Activated naive CD8-positive, alpha-beta T cell treated with anti-CD3 and anti-CD28 coated beads, Interleukin-2, amount 10 ng/mL, durations not matched to agents 7 days and 5 days (primary cell): ENCODE data around the gene CAMK2G. TPM values are rescaled to one million over a fixed set of nuclear protein-coding genes. Genes with fewer than 3 reads are reported as not detected.

Experiments used
- ATAC-seq: fragments of 150-1000 bp; cut with Tn5 transposase; one replicate; pipeline ENCODE4 v1.10.0; 2021; ENCODE audit warnings: low read depth, moderate library complexity
- POLR2A ChIA-PET: fragments of 350-600 bp; sonication (Branson Sonifier 250); formaldehyde crosslinking; loops from one replicate; lab custom pipeline; 2021; ENCODE audit warnings: antibody characterized with exemption; lab: Charles Lee
- DNase-seq: peaks from one replicate; pipeline ENCODE4 v3.0.0; 2021
- H3K27ac Mint-ChIP-seq: one replicate; pipeline ENCODE4 v1.8.0; 2022; ENCODE audit warnings: mild to moderate bottlenecking, mixed read lengths
- H3K27me3 Mint-ChIP-seq: one replicate; pipeline ENCODE4 v1.8.0; 2022; ENCODE audit warnings: mild to moderate bottlenecking, moderate library complexity, mixed read lengths
- H3K36me3 Mint-ChIP-seq: one replicate; pipeline ENCODE4 v1.8.0; 2021; ENCODE audit warnings: mild to moderate bottlenecking, mixed read lengths
- H3K4me1 Mint-ChIP-seq: one replicate; pipeline ENCODE4 v1.8.0; 2021; ENCODE audit warnings: mixed read lengths
- H3K4me3 Mint-ChIP-seq: one replicate; pipeline ENCODE4 v1.8.0; 2022; ENCODE audit warnings: mild to moderate bottlenecking, moderate library complexity, mixed read lengths
- H3K9me3 Mint-ChIP-seq: one replicate; pipeline ENCODE4 v1.8.0; 2021; ENCODE audit warnings: mixed read lengths
- total RNA-seq, 2 experiments: library from RNA; stranded (reverse); gene quantifications; one replicate each; pipeline ENCODE4 v1.2.3, GENCODE V29; 2021

The CAMK2G gene
- total RNA-seq, 2 experiments from 2014 or later = 48.6 to 53.5 TPM

DNA sequence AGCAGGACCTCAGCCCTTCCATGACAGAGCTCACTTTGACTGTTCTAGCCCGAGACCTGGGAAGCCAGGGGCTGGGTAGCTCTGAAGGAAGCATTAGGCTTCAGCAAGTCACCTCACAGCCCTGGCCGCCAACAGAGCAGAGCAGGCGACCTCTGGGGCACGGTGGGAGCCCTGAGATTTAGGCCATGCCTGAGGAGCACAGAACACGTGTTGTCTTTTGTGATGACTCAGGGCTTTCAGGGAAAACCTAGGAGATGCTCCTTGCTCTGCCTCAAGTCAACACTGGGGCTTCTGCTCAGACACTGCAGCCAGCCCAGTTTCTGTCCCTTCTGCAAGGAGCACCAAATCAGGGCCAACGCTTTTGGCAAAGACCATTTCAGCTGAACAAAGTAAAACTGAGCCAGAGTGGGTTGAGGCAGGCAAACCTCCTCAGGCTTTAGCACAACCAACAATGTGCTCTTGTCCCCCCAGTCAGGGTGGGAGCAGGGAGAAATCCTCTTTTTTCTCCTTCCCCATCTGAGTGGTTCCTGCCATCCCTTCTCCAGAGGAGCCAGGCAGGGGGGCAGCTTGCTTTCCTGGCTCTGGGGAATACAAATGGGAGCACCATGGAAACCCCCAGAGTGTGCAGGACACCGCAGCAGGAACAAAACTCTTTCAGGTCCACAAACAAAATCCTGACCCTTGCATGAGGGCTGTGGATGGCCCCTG is 14.4 kb downstream of the CAMK2G start:
- no peaks in the 10 kb centered on the region for H3K9me3 Mint-ChIP-seq
- peak overlapping the region; percentile 65 for H3K4me3 Mint-ChIP-seq
- DNase-seq = no peak
- peaks cover 26% of the 10 kb centered on the region for H3K36me3 Mint-ChIP-seq
- POLR2A ChIA-PET = interaction anchor here (0.6 to 3.7 kb wide), 4 partner anchors 11 to 738 kb away, joined by 3 to 24 read pairs (median 4); partner anchors contain the start of gene CAMK2G
- no peak for ATAC-seq
- H3K27ac Mint-ChIP-seq = peak overlapping the region; percentile 82
- peaks cover 73% of the 10 kb centered on the region for H3K4me1 Mint-ChIP-seq
- no peaks in the 10 kb centered on the region for H3K27me3 Mint-ChIP-seq

DNA sequence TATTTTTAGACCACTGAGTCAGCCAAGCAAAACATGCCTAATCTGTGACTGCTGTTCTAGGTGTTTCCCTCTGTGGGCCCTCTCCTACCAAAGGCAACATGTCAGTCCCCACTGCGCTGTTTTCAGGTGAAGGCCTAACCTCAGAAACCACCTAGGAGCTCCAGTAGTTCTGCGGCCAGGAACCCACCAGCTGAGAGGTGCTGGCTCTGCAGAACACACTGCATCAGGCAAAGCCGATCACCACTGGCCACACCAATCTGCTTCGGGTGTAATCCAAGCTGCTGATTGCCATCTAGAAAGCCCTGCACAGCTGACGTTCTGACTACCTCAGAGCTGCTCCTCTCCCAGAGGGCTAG is 14.9 kb downstream of the CAMK2G start:
- peaks cover 73% of the 10 kb centered on the region for H3K4me1 Mint-ChIP-seq
- H3K9me3 Mint-ChIP-seq = no peaks in the 10 kb centered on the region
- H3K4me3 Mint-ChIP-seq = peak overlapping the region; percentile 65
- peaks cover 31% of the 10 kb centered on the region for H3K36me3 Mint-ChIP-seq
- H3K27ac Mint-ChIP-seq = peak overlapping the region; percentile 82
- DNase-seq (peak; percentile 67), ATAC-seq (peak; percentile 74)
- POLR2A ChIA-PET = interaction anchor here (0.6 to 3.7 kb wide), 5 partner anchors 11 to 737 kb away, joined by 3 to 24 read pairs (median 5); partner anchors contain the start of gene CAMK2G
- H3K27me3 Mint-ChIP-seq = no peaks in the 10 kb centered on the region

DNA sequence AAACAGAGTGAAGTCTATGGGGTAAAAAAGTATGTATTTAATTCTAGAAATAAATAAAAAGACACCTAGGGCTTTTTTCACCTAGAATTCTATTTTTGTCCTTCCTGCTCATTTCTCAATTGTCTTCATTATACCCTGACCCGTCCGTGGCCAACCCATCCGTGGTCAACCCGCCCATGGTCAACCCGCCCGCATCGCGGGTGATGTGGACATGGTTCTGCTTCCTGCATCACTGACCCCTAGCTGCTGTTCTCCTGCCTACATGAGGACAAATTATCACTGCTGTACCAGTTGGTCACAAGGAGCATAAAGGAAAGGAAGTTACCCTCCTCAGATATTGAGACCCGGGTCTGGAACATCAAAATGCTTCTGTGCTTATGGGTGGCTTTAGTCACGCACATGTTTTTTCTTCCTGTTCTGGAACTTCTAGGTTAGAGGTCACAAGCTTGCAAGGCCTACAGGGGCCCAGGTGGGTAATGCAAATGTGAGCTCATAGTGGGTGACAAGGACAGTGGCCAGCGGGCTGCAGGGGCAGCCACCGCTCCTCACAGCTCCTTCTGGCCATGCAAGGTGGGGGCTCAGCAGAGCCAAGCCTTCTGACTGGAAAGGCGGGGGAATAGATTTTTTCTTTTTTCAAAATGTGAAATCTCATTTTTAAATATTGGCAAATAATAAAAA is 15.5 kb downstream of the CAMK2G start:
- peak overlapping the region; percentile 81 for H3K4me3 Mint-ChIP-seq
- peaks cover 70% of the 10 kb centered on the region for H3K4me1 Mint-ChIP-seq
- no peaks in the 10 kb centered on the region for H3K9me3 Mint-ChIP-seq
- DNase-seq (no peak), ATAC-seq (peak; percentile 8)
- H3K27me3 Mint-ChIP-seq = no peaks in the 10 kb centered on the region
- peaks cover 28% of the 10 kb centered on the region for H3K36me3 Mint-ChIP-seq
- H3K27ac Mint-ChIP-seq = peak overlapping the region; percentile 85
- POLR2A ChIA-PET = interaction anchor here (1.2 to 3.7 kb wide), 2 partner anchors 16 to 20 kb away, joined by 6 to 24 read pairs; partner anchors contain the start of gene CAMK2G

DNA sequence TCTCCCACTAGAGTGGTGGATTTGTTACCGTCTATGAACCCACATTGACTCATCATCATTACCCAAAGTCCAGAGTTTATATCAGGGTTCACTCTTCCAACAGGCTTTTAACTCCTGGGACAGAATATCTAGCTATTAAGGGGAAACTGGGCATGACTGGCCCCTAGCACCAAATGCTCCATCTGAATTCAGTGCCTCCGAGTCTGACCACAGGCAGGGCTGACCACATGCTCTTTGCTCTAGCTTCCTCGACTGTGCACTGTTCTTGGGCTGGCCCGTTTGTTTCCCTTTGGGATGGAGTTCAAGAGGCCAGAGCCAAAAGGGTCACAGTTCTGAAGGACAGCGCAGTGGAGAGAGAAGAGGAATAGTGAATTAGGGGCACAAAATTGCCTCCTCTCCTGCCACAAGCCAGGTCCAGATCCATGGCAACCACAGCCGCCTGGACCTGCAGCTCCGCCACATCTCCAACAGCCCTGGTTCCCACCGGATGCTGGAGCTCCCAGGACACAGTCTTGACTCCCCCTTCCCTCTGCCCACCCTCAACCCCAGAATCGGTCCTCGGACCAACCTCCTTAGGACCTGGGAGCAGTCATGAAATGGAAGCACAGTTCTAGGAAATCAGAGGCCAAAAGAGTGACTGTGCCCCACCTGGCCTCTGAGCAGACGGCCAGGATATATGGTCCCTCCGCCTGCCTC is 16.2 kb downstream of the CAMK2G start:
- POLR2A ChIA-PET = interaction anchor here (0.6 to 3.7 kb wide), 4 partner anchors 8 to 46 kb away, joined by 3 to 24 read pairs (median 8); partner anchors contain the start of gene CAMK2G
- peak overlapping the region; percentile 67 for H3K4me3 Mint-ChIP-seq
- no peak for DNase-seq
- peaks cover 28% of the 10 kb centered on the region for H3K36me3 Mint-ChIP-seq
- peaks cover 66% of the 10 kb centered on the region for H3K4me1 Mint-ChIP-seq
- peak overlapping the region; percentile 75 for H3K27ac Mint-ChIP-seq
- no peak for ATAC-seq
- H3K9me3 Mint-ChIP-seq = no peaks in the 10 kb centered on the region
- no peaks in the 10 kb centered on the region for H3K27me3 Mint-ChIP-seq

DNA sequence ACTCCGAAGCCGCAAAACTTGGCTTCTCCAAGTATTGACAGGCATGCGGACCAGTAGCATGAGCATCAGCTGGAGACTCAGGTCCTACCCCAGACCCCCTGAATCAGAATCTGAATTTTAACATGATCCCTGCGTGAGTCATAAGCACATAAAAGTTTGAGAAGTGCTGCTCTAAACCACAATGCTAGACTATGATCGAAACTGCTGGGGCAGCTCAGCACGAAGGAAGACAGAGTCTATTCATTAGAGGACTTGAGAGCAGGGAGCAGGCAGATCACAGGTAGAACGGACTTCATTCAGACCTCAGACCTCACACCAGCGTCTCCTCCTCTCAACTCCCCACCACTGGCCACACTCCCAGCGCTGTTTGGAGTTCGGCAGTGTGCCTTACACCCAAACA is 16.9 kb downstream of the CAMK2G start:
- Mint-ChIP-seq H3K27ac (peak overlapping the region; percentile 75), H3K4me1 (peaks cover 59% of the 10 kb centered on the region), H3K36me3 (peaks cover 29% of the 10 kb centered on the region), H3K4me3 (peak overlapping the region; percentile 67), H3K27me3 (no peaks in the 10 kb centered on the region), H3K9me3 (no peaks in the 10 kb centered on the region)
- POLR2A ChIA-PET = interaction anchor here (0.6 to 3.7 kb wide), 3 partner anchors 8 to 17 kb away, joined by 3 to 24 read pairs (median 10); partner anchors contain the start of gene CAMK2G
- DNase-seq (no peak), ATAC-seq (peak; percentile 74)

DNA sequence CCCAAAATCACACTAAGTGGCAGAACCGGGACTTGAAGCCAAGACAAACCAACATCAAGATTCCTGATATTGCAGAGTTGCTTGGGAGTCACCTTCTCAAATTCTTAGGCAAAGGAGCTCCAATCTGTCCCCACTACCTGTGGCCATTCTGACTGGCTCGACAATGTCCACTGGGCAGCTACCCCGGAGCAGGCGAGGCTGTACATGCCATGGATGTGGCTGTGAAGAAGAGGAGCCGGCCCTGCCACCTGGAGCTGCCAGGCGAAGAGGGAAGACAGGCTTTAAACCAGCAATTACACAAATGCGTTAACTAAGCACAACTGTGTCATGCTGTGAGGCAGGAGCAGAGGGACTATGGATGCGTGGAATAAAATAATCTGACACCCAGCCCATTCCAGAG is 18.1 kb downstream of the CAMK2G start:
- Mint-ChIP-seq H3K36me3 (peaks cover 36% of the 10 kb centered on the region), H3K27ac (no peak overlapping the region), H3K27me3 (no peaks in the 10 kb centered on the region), H3K4me1 (peaks cover 55% of the 10 kb centered on the region), H3K9me3 (no peaks in the 10 kb centered on the region), H3K4me3 (no peak overlapping the region)
- DNase-seq (no peak), ATAC-seq (no peak)
- POLR2A ChIA-PET = interaction anchor here (2.4 to 3.7 kb wide), 2 partner anchors 10 to 18 kb away, joined by 10 to 24 read pairs; partner anchors contain the start of gene CAMK2G

DNA sequence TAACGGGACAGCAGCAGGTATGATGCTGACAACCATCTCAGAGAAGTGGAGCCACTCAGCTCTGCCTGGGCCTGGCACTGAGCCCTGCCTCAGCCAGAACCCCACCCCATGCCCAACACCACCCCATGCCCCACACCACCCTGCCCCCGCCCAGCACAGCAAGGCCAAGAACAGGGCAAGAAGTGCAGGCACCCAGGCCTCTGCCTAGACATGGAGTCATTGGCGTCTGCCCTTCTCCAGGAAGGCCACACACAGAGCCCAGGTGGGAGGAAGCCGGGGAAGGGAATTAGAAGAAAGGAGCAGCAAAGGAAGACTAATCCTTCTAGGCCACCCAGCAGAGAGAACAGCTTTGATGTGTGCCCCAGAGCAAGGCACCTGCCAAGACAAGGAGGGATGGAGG is 18.9 kb downstream of the CAMK2G start:
- no peak for DNase-seq
- no peak for ATAC-seq
- Mint-ChIP-seq H3K4me1 (peaks cover 50% of the 10 kb centered on the region), H3K27ac (no peak overlapping the region), H3K9me3 (no peaks in the 10 kb centered on the region), H3K36me3 (peaks cover 33% of the 10 kb centered on the region), H3K27me3 (no peaks in the 10 kb centered on the region), H3K4me3 (no peak overlapping the region)
- POLR2A ChIA-PET = no interaction called here

DNA sequence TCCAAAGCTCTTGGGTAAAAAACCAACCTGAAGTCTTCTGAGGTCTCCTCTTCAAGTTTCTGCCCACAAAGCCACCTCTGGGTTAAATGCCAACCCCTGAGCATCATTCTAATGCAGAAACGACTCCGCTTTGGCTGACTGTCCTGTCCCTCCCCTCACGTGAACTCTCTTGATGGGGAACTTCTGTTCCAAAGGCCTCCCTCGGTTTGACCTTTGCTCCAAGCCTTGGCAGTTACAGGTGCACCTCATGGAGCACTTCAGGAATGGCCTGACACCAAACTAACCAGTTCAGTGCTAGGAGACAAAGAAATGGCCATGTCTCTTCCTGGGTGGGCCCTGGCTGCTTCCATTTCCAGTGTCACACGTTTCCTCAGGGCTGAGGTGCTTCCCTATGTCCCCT is 20.0 kb downstream of the CAMK2G start:
- H3K36me3 Mint-ChIP-seq = peaks cover 30% of the 10 kb centered on the region
- POLR2A ChIA-PET = no interaction called here

DNA sequence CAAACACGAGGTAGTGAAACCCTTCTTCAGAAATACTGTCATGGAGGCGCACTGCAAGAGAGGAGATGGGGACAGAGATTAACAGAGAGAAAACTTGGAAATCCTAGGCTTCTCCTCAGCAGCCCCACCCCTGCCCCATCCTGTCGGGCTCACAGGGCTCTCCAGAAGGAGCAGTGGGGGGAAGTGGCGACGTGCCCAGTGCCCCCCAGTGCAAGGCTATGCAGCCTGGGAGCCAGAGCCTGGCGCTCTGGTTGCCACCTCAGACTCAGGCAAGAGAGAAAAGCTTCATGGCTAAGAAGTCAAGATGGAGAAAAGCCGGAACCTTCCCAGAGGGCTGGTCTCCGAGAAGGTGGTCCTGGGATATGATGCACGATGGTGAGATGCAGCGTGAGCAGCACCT is 21.2 kb downstream of the CAMK2G start:
- Mint-ChIP-seq H3K36me3 (peaks cover 26% of the 10 kb centered on the region), H3K9me3 (no peaks in the 10 kb centered on the region), H3K4me1 (peaks cover 44% of the 10 kb centered on the region), H3K4me3 (no peak overlapping the region), H3K27me3 (no peaks in the 10 kb centered on the region), H3K27ac (no peak overlapping the region)
- DNase-seq (no peak), ATAC-seq (no peak)
- POLR2A ChIA-PET = interaction anchor here (0.9 to 1.1 kb wide), 2 partner anchors 12 to 21 kb away, joined by 3 to 4 read pairs; partner anchors contain the start of gene CAMK2G

More for the DNA sequence above, 20.0 kb downstream of the CAMK2G start:
- DNase-seq = no peak
- Mint-ChIP-seq H3K27ac (no peak overlapping the region), H3K4me3 (no peak overlapping the region), H3K27me3 (no peaks in the 10 kb centered on the region), H3K4me1 (peaks cover 45% of the 10 kb centered on the region), H3K9me3 (no peaks in the 10 kb centered on the region)
- no peak for ATAC-seq

DNA sequence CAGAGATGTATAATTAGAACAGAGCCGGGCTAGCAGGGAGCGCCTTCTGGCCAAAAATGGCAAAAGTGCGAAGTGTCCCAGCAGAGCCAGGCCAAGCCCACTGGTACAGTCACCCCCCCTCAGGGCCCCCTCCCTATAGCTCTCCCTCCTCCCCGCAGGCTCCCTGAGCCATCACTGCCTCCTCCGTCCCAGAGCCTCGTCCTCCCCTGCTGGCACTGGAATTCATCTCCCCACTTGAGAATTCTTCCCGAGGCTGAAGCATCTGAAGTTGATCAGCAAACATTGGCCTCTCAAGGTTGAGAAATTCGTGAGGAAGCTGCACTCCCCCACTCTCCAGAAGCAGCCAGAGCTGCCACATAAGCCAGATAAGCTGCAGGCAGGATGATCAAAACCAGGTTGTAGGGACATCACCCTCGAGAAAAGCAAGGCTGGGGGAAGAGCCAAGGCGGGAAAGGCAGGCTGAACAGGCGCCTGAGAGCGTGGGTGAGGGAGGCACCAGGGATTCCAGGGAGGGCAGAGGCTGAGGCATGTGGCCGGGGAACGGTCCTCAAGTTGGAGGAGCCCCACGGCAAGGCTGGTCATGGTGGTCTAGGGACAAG is 23.4 kb downstream of the CAMK2G start:
- H3K4me3 Mint-ChIP-seq = no peak overlapping the region
- POLR2A ChIA-PET = interaction anchor here (2.8 to 3.4 kb wide), 2 partner anchors 24 to 28 kb away, joined by 15 to 20 read pairs; partner anchors contain the start of gene CAMK2G
- H3K4me1 Mint-ChIP-seq = peaks cover 24% of the 10 kb centered on the region
- H3K27ac Mint-ChIP-seq = no peak overlapping the region
- H3K27me3 Mint-ChIP-seq = no peaks in the 10 kb centered on the region
- no peak for DNase-seq
- ATAC-seq = no peak
- H3K9me3 Mint-ChIP-seq = no peaks in the 10 kb centered on the region
- H3K36me3 Mint-ChIP-seq = peaks cover 33% of the 10 kb centered on the region

DNA sequence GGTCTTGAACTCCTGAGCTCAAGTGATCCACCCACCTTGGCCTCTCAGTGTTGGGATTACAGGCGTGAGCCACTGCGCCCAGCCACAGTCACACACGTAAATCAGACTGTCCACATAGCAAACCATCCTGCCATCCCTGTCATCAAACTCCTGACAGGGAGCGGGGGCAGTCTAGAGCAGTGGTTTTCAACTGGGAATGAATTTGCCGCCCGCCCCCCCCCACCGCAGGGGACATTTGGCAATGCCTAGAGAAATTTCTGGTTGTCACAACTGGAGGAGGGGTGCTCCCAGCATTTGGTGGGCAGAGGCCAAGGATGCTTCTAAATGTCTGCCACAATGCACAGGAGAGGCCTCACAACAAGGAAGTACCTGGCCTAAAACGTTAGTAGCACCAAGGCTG is 24.1 kb downstream of the CAMK2G start:
- peaks cover 32% of the 10 kb centered on the region for H3K36me3 Mint-ChIP-seq
- DNase-seq (no peak), ATAC-seq (no peak)
- peaks cover 22% of the 10 kb centered on the region for H3K4me1 Mint-ChIP-seq
- no peaks in the 10 kb centered on the region for H3K27me3 Mint-ChIP-seq
- H3K4me3 Mint-ChIP-seq = no peak overlapping the region
- POLR2A ChIA-PET = interaction anchor here (1.0 to 3.4 kb wide), 4 partner anchors 15 to 69 kb away, joined by 3 to 20 read pairs (median 10); partner anchors contain the start of gene CAMK2G
- H3K27ac Mint-ChIP-seq = no peak overlapping the region
- H3K9me3 Mint-ChIP-seq = no peaks in the 10 kb centered on the region

DNA sequence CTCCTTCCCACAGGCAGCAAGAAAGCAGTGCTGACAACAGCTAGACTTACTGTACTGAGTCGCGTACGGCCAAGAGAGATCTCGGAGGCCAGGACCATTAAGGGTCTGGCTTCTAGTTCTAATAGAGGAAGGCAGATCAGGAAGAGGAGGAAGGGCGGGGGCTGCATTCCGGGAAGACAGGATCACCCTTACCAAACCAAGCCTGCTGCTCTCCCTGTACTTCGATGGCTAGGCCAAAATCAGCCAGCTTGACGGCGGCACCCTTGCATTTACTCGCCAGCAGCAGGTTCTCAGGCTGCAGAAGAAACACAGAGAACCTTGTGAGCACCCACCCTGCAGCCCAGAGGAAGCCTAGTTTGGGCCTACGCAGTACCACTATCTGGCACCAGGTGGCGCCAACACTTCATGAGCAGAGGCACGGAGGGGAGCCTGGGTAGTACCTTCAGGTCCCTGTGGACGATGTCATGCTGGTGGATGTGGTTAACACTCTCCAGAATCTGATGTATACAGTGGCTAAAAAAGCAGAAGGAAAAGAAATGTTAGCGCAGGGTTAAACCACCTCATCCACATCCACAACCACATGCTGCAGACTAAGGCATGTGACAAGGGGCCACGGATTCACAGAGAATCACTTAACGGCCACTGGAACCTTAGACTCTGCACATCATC is 25.4 kb downstream of the CAMK2G start:
- POLR2A ChIA-PET = interaction anchor here (0.5 to 3.4 kb wide), 8 partner anchors 11 to 1377 kb away, joined by 3 to 20 read pairs (median 4); partner anchors contain the start of gene CAMK2G
- Mint-ChIP-seq H3K4me1 (peaks cover 15% of the 10 kb centered on the region), H3K27me3 (no peaks in the 10 kb centered on the region), H3K4me3 (peak overlapping the region; percentile 47), H3K27ac (peak overlapping the region; percentile 50), H3K36me3 (peaks cover 26% of the 10 kb centered on the region), H3K9me3 (no peaks in the 10 kb centered on the region)
- DNase-seq (peak; percentile 95), ATAC-seq (peak; percentile 98)
